Mesenteric fat pad (tissue), 1 donor: ENCODE measurements around the gene EGR4. TPM values are rescaled to one million over a fixed set of nuclear protein-coding genes. Genes with fewer than 3 reads are reported as not detected.

Experiments used
- DNase-seq: peaks from one replicate; pipeline ENCODE4 v3.0.0-alpha.2; 2020; ENCODE audit warnings: low spot score
- total RNA-seq: library from RNA; stranded (reverse); fragmentation: NEBNext Ultra II Directional; extraction: Animal tissue kit (Norgen Biotek cat#: 25700); gene quantifications from one replicate; pipeline ENCODE4 v1.2.1, GENCODE V29; 2021
- donor health status: DM: yes; HTN: yes; CAD: no.

EGR4 gene
- total RNA-seq, 1 donor from 2014 or later, result not detected

- no peak for DNase-seq
Observed at GRCh38 chr2:73290049-73290839, 3.1 kb downstream of the EGR4 start.

- no peak for DNase-seq
Observed at GRCh38 chr2:73289304-73289703, 4.0 kb downstream of the EGR4 start.

GRCh38 chr2:73286134-73286655 lies 7.2 kb downstream of the EGR4 start:
- no peak for DNase-seq

DNA sequence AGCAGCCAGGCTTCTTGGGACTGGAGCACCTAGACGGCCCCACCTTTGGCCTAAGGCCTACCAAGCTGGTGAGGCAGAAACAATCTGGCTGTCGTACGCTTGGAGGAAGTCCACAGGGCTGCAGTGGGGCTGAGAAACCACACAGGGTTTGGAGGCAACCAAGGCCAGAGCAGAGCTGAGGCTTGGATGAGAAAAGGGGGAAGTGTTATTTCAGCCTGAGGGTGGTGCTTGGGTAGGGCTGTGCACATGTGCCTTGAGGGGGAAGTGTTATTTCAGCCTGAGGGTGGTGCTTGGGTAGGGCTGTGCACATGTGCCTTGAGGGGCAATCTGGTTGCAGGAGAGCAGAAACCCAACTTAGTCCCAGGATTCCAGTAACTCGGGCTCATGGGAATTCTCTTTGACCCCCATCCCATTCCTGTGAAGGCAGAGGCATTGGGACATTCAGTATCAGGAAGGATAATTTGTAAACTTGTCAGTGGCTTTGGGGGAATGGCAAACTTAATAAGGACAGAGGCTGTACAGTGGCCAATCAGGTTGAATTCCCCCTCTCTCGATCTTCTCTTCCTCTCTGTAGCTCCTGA lies 8.1 kb downstream of the EGR4 start:
- no peak for DNase-seq

DNA sequence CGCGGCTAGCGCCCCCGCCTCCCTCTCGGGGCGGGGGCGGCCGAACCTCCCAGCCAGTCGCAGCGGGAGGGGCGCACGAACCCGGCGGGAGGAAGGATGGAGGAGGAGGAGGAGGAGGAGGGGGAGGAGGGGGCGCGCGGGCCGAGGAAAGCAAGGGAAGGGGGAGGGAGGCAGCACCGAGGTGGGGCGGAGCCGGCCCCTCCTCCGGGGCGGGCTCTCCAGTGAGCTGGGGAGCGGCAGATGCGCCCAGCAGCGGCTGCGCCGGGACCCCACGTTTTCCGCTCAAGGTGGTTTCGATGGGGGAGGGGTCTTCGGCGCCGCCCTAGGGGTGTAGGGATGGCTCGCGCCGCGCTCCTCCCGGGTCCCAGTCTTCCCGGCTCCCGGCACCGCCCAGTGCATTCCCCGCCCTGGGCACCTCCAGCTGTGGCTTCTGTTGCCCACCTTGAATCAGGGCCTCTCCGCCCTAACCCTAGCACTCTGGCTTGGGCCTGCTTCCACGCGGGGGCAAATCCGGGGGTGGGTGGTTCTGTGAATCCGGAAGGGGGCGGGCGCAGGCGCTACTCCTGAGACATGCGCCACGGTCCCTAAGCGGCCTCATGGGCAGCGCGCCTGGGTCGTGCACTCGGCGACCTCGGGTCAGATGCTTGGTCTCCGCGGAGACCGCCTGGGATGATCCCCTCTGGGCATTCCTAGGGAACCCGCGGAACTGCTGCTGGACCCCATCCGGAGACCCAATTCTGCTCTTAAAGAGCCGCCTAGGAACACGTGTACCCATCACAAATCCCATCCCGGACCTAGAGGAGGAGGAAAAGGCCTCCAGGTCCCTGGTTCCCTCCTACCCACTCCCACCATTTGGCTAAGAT lies 8.8 kb downstream of the EGR4 start, which contains the start of gene FBXO41:
Gene FBXO41, minus strand, starts transcription at position 183 of the 863 bp plus-strand sequence. CDS start 14,848 bp downstream, outside the sequence.
- no peak for DNase-seq

DNA sequence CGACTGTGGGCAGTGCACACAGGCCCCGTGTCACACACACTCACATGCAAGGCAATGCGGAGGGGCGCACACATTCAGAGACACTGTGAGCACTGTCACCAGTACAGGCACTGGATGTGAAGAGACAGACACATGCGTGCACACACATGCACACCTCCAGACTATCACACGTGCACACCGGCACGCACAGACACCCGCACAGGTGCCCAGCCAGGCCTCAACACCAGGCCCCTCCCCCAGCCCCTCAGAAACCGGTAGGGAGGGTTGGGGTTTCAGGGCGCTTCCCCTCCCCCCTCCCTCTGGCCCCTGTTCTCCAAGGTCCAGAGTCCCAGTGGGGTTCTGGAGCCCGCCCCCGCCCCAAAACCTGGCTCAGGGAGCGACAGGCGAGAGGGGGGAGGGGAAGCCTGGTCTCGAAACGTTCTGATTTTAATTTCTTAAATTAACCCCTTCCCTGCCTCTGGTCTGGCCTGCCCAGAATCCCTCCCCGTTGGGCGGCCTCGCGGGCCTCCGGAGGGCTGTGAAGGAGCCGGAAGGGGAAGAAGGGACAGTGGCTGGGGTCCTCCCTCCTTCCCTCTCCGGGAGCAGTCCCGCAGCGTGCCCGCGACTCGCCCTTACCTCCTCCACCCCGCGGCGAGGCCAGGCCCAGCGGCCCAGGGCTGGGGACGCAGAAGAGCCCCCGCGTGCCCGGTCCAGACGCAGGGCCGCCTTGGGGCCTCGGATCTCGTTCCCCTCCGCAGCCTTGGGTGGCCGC lies 9.6 kb downstream of the EGR4 start:
- no peak for DNase-seq

DNA sequence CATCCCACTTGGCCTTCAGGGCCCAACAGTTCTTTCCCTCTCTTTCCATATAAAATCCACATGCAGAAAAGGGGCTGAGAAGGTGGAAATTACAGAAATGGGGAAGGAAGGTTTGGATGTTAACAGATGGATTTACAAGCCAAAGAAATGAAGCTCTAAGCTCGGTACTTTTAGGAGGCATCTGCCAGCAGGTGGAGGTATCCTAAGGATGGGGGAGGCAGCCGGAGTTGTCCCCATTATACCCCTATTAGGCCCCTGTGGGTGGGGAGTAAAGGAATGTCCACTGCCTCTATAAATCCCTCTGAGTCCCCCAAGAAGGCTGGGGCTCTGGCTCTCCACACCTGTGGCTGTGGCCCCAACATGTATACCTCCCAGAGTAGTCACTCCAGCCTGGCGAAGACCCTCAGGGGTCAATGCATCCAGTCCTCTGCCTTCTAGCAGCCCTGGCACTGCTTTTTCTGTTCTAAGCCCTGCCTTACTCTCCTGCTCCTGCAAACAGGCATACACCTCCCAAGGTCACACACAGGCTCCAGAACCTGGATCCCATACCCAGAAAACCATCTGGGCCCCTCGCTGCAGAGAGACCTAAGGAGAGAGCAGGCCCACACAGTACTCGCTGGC lies 10.3 kb downstream of the EGR4 start:
- DNase-seq, result no peak

GRCh38 chr2:73281244-73281643 lies 12.1 kb downstream of the EGR4 start:
- DNase-seq, result no peak

GRCh38 chr2:73279852-73280251 lies 13.5 kb downstream of the EGR4 start:
- no peak for DNase-seq

DNA sequence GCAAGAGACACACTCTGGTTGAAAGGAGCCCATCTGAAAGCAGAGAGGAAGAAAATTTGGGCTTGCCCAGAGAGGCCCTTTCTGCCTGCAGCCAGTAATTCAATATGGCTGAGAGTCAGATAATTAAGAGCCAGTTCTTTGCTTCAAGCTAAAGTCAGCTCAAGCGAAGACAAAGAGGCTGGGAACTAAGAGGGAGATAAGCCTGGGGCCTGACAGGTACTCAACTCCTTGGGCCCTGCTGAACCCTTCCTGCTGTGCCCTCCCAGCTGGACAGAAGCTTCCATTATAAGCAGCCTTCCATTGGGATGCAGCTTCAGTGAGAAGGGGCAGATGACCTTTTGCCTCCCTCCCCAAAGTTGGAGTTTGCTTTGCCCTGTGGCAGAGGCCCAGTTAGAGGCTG lies 21.1 kb downstream of the EGR4 start:
- DNase-seq, result no peak

DNA sequence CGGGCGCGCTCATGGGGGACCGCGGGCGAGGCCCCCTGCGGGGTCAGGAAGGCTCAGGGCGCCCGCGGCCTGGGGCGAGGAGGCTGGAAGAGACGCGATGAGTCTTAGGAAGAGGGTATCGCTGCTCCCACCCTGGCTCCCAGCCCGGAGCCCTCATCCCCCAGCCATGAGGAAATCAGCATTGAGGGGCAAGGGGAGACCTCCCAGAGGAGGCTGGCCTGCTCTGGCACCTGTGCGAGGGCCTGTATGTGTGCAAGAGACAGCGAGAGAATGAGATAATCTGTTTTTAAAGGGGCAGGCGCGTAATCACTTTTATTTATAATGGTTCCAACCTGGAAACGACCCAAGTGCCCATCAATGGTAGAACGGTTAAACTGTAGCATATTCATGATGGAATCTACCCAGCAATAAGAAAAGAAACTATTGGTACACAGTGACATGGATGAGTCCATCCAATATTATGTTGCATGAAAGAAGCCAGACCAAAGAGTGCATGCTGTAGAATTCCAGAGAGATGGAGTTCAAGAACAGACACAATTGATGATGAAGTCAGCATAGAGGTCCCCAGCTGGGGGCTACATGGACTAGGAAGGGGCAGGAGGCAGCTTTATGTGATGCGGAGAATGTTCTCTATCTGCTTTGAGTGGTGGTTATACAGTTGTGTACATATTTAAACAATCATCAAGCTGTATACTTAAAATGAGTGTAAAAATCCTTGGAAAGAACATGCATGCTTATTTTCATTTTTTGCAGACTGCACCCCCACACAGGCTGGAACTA lies 23.5 kb downstream of the EGR4 start:
- DNase-seq, result no peak

- peak; percentile 82 for DNase-seq
Observed at GRCh38 chr2:73268830-73269685, 24.3 kb downstream of the EGR4 start.

DNA sequence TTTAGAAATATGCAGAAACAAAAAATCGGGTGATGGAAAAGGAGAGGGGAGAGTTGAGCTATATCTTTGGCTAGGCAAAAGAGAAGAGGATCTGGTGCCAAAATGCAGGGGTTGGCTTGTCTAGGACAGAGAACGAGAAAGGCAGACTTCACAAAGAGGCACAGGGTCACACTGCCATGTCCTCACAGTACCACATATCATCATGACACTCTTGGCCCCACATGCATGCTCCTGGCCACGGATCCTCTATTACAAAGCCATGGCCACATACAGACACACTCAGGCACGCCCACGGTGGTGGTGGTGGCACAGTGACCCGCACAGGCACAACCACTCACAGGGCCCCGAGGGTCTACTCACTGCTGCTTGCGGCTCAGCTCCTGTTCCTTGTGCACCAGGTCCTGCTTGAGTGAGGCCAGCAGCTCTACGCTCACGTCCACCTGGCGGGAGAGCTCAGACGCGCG lies 24.9 kb downstream of the EGR4 start:
- DNase-seq, result peak; percentile 84

- peak; percentile 72 for DNase-seq
Observed at GRCh38 chr2:73267008-73267407, 26.3 kb downstream of the EGR4 start.

- DNase-seq, result peak; percentile 78
Observed at GRCh38 chr2:73266061-73266901, 27.1 kb downstream of the EGR4 start.

DNA sequence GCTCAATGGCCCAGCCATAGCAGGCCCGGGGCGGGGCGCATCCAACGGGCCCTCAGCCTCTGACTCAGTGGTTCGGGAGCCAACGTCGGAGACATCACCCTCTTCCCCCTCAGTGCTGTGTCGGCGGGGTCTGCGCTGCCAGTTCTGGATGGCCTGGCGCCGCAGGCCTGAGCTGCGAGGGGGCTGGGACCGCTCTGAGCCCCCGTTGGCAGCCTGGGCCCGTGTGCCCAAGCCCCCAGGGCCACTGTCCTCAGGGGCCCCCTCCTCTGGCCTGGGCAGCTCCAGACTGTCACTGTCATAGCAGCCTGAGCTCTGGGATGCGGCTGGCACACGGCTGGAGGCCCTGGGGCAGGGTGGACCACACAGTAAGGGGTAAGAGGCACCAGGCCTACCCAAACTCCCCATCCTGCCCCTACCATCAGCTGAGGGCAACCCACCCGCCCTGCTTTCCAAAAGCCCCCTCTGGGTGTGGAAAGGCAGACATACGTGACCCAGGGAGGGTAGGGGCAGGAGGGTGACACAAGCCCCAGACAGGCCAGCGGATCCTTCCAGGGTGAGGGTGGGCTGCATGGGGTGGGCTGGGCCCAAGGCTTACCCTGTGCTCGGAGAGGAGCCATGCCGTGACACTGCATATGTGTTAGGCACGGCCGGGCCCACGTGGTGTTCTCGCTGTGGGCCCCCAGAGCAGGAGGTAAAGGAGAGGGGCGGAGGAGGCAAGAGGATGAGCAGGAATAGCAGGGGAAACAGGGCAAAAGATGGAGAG lies 27.9 kb downstream of the EGR4 start:
- peak; percentile 87 for DNase-seq

- peak; percentile 51 for DNase-seq
Observed at GRCh38 chr2:73264783-73265182, 28.6 kb downstream of the EGR4 start.
